Measurements from ENCODE around the gene WNK1.
"Not testable (repeated sequence)": the region's sequence is repeated elsewhere in the genome, so short reads cannot be mapped to it uniquely, and the experiment has no call there.

WNK1 gene

GRCh38 chr12:749751-750270, 2.6 kb upstream of the WNK1 start:
- DNase-seq: peak; percentile 24

DNA sequence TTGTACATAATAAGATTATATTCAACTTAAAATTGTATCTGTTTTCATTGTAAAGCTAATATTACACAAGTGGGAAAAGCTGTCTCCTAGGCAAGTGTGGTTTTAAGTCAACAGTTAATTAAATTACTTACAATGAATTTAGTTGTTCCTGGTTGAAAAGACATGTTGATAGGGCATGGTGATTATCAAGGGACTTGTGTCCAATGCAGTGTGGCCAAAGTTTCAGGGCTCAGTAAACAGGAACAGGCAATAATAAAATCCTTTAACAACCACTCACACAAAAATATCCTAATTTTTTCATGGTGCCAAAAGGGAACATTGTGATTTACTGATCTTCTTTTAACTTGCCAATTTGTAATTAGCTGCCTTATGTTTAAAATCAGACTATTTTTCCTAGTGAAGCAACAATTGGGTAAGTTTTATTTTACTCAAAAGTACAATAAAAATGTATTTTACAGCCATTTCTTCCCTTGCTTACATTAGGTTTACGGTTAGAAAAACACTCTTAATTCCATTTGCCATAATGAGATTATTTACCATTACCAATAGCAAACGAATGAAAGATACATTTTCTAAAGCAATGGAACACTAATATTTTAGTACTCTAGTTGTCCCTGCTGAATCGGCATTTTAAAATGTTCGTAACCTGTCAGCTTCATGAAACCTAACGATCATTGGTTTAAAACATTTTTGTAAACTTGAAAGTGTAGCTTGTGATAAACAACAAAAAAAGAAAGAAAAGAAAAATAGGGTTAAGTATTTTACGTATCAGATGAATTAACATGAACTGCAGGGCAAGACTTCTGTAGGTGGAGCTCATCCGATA, 1.8 kb upstream of the WNK1 start:
- DNase-seq: no peak

- peak; percentile 97 for DNase-seq
These were observed 984 bp upstream of the WNK1 start for GRCh38 chr12:751192-751998.

DNA sequence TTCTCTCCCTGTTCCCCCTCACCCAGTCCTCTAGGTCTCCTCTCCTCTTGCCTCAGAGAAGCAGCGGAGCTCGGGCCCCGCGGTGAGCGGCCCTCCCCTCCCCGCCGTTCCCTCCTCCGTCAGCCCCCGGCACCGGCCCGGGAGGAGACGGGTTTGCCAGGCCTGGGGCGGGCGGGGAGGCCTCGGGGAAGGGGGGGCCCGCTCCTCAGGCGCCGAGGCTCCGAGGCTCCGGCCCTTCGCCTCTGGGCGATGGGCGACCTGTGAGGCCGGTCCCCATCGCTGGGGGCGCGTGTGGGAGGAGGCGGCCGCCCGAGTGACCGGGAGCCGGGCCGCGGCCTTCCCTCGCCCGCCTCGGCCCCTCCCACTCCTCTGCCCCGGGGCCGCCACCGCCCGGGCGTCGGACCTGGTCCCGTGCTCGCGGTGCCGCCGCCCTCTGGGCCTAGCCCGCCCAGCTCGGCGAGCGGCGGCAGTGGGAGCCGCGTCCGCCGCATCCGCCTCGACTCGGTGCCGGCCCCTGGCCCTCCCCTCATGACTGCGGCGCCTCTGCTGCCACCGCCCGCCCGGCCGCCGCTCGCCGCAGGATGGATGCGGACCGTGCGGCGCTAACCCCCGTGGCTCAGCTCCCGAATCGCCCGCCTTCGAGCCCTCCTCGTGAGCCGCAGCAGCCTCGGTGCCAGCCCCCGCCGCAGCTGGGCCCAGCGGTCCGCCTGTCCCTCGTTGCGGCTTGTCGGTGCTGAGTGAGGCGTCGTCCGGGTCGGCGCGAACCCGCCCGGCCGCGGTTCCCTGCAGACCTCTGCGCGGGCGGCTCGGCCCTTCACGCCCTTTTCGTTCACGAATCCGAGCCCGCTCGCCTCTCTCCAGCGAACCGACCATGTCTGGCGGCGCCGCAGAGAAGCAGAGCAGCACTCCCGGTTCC, 574 bp downstream of the WNK1 start:
- DNase-seq: peak; percentile 55

GRCh38 chr12:753611-754472, 1.5 kb downstream of the WNK1 start:
- DNase-seq: peak; percentile 58

- peak; percentile 14 for DNase-seq
These were observed 2.1 kb downstream of the WNK1 start for GRCh38 chr12:754473-754820.

GRCh38 chr12:754851-755562, 2.6 kb downstream of the WNK1 start:
- DNase-seq: peak; percentile 77

GRCh38 chr12:759628-760027, 7.2 kb downstream of the WNK1 start:
- DNase-seq: peak; percentile 30

- DNase-seq: no peak
These were observed 8.9 kb downstream of the WNK1 start for GRCh38 chr12:761256-761655.

DNA sequence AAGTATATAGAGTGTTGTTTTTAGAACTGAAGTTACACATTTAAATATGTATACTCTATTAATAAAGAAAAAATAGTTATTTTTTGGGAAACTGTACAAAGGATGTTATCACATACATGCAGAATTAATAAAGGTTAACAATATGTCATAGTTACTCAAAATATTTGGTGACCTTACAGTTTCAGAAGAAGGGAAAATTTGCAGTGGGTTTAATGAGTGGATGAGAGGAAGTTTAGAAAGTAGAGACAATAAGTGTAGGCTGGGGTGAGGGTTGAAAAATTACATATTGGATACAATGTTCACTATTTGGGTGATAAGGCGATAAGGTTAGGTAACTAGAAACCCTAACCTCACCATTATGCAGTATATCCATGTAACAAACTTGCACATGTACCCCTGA, 13.5 kb downstream of the WNK1 start:
- DNase-seq: no peak

DNA sequence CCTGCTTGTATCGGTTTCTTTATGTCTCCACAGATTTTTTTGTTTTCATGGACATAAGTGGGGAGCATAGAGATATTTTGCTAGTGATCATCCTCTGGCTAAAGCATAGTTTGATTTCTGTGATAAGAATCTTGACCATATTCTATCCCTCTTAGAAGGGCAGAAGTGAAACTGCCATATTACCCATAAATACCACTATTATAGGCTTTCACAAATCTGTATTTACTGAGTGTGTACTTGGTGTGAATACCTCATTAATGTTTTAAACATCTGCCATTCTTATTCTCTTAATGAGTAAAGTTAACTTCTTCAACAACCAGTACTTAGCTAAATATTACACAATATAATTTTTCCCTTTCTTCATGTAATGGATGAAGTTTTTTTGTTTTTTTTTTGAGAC, 16.1 kb downstream of the WNK1 start:
- no peak for DNase-seq

DNA sequence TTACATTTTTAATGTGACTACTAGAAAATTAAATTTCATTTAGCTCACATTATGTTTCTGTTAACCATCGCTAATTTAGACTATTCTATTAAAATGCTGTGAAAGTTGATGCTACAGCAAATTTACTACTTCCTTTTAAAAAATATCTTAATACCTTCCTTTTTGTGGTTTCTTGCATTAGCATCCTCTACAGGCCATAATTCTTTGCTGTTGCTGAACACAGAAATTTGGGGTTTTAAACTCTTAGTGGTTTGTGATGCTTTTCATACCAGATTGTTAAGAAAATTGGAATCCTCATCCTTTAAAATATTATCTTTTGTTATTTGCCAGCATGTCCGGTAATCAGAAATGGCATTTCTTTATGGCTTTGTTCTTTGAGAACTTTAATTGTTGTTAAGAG, 18.1 kb downstream of the WNK1 start:
- no peak for DNase-seq

DNA sequence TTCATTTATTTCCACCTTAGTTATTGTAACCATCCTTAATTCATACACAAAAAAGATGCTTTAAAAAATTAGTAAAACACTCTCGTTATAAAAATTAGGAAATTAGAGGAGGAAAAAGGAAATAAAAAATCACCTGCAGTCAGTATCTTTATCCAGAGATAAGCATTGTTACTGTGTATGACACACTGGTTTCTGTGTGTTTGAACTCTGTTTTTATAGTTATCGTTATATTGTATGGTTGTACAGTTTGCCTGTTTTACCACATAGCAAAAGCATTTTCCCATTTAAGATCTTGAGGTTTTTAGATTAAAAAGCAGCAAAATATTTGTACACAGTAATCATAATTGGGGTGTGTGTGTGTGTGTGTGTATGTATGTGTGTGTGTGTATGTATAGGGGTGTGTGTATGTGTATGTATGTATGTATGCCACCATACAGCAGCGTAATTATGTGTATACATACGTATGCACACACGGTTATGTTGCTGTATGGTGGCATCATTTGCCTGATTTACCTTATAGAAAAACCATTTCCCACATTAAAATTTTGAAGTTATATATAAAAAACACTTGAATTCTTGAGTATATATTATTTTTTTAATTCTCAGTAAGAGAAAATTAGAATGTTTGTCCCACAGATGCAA, 19.8 kb downstream of the WNK1 start:
- no peak for DNase-seq

DNA sequence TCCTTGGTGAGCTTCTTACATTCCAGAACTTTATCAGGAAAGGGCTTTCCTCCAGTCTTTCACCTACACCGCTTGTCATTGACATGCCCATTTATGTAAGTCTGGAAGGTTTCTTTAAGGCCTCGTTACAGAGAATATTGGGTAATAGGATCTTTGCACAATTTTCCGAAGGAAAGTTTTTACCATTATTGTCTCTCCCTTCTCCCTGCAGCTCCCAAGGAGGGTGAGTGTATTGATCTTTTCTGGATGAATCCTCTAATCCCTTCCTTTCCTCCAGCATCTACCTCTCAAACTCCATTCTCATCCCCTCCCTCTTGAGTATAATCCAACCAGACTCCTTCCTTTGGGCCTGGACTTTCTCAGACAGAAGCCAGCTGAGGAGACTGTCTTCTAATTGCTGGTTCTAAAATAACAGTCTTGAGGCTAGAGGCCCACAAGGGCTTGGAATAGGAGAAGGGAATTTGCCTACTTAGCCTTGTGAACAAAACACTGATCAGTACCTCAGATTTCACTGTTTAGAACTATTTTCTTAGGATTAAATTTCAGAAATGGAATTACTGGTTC, 21.8 kb downstream of the WNK1 start:
- DNase-seq: no peak

DNA sequence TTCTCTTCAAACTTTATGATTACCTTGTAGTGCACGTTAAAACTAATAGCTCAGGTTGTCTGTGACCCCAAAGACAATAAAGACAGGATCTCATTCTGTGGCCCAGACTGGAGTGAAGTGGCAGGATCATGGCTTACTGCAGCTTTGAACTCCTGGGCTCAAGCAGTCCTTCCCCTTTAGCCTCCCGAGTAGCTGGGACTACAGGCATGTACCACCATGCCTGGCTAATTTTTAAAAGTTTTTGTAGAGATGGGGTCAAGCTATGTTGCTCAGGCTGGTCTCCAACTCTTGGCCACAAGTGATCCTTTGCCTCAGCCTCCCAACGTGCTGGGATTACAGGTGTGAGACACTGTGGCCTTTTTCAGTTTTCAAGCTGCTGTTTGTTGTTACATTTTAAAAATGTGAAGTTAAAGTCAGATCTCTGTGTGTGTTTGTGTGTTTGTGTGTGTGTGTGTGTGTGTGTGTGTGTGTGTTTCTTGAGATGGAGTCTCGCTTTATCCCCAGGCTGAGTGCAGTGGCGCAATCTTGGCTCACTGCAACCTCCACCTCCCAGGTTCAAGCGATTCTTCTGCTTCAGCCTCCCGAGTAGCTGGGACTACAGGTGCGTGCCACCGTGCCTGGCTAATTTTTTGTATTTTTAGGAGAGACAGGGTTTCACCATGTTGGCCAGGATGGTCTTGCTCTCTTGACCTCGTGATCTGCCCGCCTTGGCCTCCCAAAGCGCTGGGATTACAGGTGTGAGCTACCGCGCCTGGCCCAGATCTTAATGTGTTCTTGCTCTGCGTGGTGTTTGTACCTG, 23.8 kb downstream of the WNK1 start:
- DNase-seq: not testable (repeated sequence)

DNA sequence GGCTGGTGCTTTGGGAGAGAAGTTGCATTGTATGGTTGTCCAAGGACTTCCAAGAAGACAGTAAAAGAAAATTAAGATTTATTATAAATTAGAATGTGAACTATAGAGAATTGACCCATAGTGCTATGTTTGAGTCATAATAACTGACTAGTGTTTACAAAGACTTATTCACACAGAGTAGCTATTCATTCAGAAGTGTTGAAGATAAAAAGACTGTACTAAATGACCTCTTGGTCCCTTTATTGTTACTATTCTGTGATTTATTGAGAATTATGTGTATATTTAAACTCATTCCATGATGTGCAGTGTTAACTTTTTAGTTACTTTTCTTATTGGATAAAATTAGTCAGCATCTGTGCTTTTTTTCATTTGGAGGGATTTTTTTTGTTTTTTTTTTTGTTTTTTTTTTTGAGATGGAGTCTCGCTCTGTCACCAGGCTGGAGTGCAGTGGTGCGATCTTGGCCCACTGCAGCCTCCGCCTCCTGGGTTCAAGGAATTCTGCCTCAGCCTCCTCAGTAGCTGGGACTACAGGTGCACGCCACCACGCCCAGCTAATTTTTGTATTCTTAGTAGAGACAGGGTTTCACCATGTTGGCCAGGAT, 24.5 kb downstream of the WNK1 start:
- not testable (repeated sequence) for DNase-seq

DNA sequence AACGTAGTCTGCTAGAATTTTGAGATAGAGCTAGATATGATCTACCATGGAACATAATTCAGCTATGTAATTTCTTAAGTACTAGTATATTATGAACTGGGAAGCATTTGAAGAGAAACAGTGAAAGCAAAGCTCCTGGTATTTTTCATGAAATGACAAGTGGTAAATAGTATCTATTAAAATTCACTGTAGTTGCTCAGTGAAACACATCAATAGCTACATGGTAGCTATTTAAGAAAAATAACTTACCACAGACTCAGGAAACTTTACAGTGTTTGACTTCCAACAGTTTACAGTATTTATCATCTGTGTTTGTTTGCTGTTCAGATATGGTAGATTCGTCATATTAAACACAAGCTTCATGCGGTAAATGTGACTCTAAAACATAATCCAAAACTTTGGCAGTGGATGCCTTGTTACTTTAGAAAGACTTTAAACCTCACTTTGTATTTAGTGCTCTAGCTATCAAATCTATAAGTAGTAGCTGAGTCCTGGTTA, 25.2 kb downstream of the WNK1 start:
- no peak for DNase-seq

DNA sequence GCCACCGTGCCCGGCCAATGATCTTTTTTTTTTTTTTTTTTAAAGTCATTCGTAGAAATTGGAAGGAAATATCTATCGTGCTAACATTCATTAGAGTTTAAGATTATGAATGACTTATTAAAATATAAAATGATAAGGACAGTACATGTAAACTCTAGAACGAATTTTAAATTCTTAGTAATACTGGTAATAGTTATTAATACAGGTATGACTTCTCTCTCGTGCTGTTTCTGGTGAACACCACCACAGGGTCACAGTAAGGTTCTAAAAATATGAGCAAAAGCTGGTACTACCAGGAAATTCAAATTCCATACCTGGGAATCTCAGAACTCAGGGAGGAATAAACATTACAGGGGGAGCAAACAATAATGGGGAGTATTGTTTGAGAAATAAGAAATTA, 26.2 kb downstream of the WNK1 start:
- no peak for DNase-seq

Measured in activated CD4-positive, alpha-beta T cell treated with anti-CD3 and anti-CD28 coated beads, Interleukin-10, Interleukin-2, amounts not matched to agents 100 ng/mL and 50 ng/mL, durations not matched to agents 16 hours and 8 hours (primary cell).